OCI-LY1 (cell line): Measurements from ENCODE around the gene NMUR2.

ENCODE experiments used
- CTCF ChIP-seq: fragments of 200-600 bp; sonication (generic), shearing (Covaris generic); IDR thresholded peaks from 2 replicates; pipeline ENCODE4 v1.5.1; 2017; ENCODE audit warnings: mild to moderate bottlenecking, antibody characterized with exemption, low read length, moderate library complexity, mixed read lengths
- EZH2 ChIP-seq: fragments of 200-600 bp; sonication (generic), shearing (Covaris generic); IDR thresholded peaks from 2 replicates; pipeline ENCODE4 v1.8.0; 2017; ENCODE audit warnings: borderline replicate concordance, mixed run types, mild to moderate bottlenecking, antibody characterized with exemption, low read length, moderate library complexity, mixed read lengths

GRCh38 chr5:152358861-152359568 lies 46.1 kb downstream of the NMUR2 start:
- no peak for TF ChIP-seq CTCF
- TF ChIP-seq EZH2: no peak
